Mesangial cell (primary cell): ENCODE data around the gene SLC35D1. TPM values are rescaled to one million over a fixed set of nuclear protein-coding genes. Genes with fewer than 3 reads are reported as not detected.

ENCODE experiments used
- total RNA-seq: library from RNA; depleted of rRNA; stranded (reverse); fragments of >200 nt; gene quantifications from 2 replicates; pipeline ENCODE4 v1.2.3, GENCODE V29; 2015

The SLC35D1 gene
- 5.1 and 7.7 TPM in 2 replicates for total RNA-seq

GRCh38 chr1:67053785-67054772, at the start of gene SLC35D1:
SLC35D1 (minus strand) TSS chr1:67054148; CDS start chr1:67054013, 135 bp downstream.

Other genes starting within 250 kb of the SLC35D1 start
- 0.49 and 3.0 TPM in 2 replicates for gene DNAI4, start 129.3 kb downstream of the SLC35D1 start, total RNA-seq
- gene MIER1, start 129.2 kb downstream of the SLC35D1 start, total RNA-seq: 8.6 and 9.3 TPM in 2 replicates
- not detected in 2 replicates for gene C1orf141, start 80.8 kb upstream of the SLC35D1 start, total RNA-seq
- not detected in 2 replicates for gene IL23R, start 112.3 kb upstream of the SLC35D1 start, total RNA-seq